Astrocyte of the spinal cord (primary cell): ENCODE data around the gene SNX6.
"Not testable (repeated sequence)": the region's sequence is repeated elsewhere in the genome, so short reads cannot be mapped to it uniquely, and the experiment has no call there.

ENCODE experiments used
- DNase-seq: peaks from one replicate; pipeline ENCODE4 v3.0.0; 2011; ENCODE audit warnings: low read depth, low spot score
- H3K4me3 ChIP-seq: 2 replicates; pipeline ENCODE4 v1.5.1; 2011; ENCODE audit warnings: low read depth, mild to moderate bottlenecking, low read length, moderate library complexity
- in situ Hi-C: cut with HindIII; loops from 2 replicates; pipeline ENCODE4 v1.10.0; 2017; ENCODE audit warnings: low sequenced_read_pairs
- TF ChIP-seq, protein P1 (sequence below): IDR thresholded peaks from 2 replicates; pipeline ENCODE4 v1.5.1; 2012; ENCODE audit warnings: low read depth, mild to moderate bottlenecking, low read length, inconsistent platforms

Gene SNX6

DNA sequence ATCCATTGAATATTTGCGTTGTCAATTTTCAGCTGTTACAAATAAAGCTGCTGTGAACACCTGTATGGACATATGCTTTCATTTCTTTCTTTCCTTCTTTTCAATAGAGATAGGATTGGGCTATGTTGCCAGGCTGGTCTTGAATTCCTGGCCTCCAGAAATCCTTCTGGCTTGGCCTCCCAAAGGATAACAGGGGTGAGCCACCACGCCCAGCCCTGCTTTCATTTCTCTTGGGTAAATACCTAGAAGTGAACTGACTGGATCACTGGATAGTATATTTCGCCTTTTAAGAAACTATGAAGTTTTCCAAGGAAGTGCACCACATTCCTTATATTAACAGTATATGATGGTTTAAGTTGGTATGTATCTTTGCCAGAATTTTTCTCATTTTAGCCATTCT lies 58.2 kb downstream of the SNX6 start:
- no peak for DNase-seq
- in situ Hi-C loops = no loop called here
- TF ChIP-seq, protein P1, sequence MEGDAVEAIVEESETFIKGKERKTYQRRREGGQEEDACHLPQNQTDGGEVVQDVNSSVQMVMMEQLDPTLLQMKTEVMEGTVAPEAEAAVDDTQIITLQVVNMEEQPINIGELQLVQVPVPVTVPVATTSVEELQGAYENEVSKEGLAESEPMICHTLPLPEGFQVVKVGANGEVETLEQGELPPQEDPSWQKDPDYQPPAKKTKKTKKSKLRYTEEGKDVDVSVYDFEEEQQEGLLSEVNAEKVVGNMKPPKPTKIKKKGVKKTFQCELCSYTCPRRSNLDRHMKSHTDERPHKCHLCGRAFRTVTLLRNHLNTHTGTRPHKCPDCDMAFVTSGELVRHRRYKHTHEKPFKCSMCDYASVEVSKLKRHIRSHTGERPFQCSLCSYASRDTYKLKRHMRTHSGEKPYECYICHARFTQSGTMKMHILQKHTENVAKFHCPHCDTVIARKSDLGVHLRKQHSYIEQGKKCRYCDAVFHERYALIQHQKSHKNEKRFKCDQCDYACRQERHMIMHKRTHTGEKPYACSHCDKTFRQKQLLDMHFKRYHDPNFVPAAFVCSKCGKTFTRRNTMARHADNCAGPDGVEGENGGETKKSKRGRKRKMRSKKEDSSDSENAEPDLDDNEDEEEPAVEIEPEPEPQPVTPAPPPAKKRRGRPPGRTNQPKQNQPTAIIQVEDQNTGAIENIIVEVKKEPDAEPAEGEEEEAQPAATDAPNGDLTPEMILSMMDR = no peak
- H3K4me3 ChIP-seq = no peak overlapping the region

GRCh38 chr14:34569750-34570149 lies 60.2 kb downstream of the SNX6 start:
- in situ Hi-C loops = no loop called here
- no peak overlapping the region for H3K4me3 ChIP-seq
- TF ChIP-seq, protein P1 = no peak
- DNase-seq = no peak

DNA sequence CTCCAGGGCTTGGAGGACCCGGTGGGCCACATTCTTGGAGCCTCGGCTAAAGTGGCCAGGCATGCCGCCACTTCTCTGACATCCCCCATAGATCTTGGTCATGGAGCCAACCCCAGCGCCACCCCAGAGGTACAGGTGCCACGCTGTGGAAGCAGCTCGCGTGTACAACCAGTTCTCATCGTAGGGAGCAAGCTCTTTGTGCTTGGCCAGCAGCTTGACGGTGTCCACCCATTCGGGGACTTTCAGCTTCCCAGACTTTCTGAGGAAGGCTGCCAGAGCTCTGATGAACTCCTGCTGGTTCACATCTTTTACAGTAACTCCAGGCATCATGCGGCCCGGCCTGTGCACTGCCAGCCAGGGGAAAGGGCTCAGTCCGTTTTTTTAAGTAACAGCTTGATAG lies 61.1 kb downstream of the SNX6 start:
- no peak for DNase-seq
- in situ Hi-C loops = no loop called here
- TF ChIP-seq, protein P1 = no peak
- no peak overlapping the region for H3K4me3 ChIP-seq

GRCh38 chr14:34562776-34563150 lies 67.2 kb downstream of the SNX6 start:
- no peak overlapping the region for H3K4me3 ChIP-seq
- DNase-seq = no peak
- in situ Hi-C loops = no loop called here
- TF ChIP-seq, protein P1 = no peak

- in situ Hi-C loops, H3K4me3 ChIP-seq, DNase-seq: not testable (repeated sequence)
Observed at GRCh38 chr14:34562037-34562775, 67.7 kb downstream of the SNX6 start.

- H3K4me3 ChIP-seq, DNase-seq, in situ Hi-C loops: not testable (repeated sequence)
Observed at GRCh38 chr14:34556498-34556829, 73.5 kb downstream of the SNX6 start.

- in situ Hi-C loops, DNase-seq, H3K4me3 ChIP-seq: not testable (repeated sequence)
Observed at GRCh38 chr14:34555583-34556497, 74.1 kb downstream of the SNX6 start.

DNA sequence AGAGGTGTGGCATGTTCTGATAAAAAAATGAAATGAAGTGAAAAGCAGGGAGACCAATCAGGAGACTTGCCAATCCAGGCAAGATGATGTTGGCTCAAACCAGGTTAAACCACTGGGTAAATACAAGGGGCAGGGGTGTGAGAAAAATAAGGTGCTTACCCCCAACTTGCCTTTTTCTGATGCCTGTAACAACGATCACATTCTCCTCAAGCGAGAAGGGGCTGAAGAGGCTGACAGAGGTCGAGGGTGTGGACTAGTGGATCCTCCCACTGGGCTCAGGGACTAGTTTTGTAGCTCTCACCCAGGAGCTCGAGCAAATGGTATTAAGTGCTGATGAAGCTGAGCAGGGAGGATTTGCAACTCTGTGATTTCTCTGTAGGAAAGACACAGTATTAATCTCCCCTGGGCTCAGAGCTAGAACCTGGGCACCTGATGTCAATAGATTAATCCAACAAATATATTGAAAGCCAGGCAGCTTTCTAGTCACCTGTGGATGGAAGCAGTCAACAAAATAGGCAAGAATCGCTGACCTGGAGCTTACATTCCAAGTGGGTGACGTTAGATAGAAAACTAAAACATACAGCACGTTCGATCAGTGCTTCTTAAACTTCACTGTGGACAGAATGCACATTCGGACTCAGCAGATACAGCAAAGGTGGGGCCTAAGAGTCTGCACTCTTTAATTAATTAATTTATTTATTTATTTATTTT lies 75.3 kb downstream of the SNX6 start:
- no peak for DNase-seq
- no peak overlapping the region for H3K4me3 ChIP-seq
- in situ Hi-C loops = no loop called here
- TF ChIP-seq, protein P1 = no peak

DNA sequence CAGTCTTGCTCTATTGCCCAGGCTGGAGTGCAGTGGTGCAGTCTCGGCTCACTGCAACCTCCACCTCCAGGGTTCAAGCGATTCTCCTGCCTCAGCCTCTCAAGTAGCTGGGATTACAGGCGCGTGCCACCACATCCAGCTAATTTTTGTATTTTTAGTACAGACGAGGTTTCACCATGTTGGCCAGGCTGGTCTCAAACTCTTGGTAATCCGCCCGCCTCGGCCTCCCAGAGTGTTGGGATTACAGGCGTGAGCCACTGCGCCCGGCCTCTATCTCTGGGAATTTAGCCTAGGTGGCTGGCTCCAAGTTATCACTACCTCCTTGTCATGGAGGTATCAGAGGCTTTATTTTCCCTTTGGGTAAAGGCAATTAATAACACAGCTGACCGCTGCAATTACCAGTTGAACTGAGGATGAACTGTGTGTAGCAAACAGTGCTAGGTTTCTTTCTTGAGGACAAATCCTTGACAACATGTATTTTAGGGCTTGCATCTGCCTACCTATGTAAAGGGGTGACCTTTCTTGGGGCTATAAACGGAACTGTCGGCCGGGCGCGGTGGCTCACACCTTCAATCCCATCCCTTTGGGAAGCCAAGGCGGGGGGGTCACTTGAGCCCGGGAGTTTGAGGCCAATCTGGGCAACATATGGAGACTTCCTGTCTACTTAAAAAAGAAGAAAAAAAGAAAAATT lies 80.5 kb downstream of the SNX6 start:
- in situ Hi-C loops, DNase-seq, H3K4me3 ChIP-seq: not testable (repeated sequence)
